Stimulated activated CD4-positive, alpha-beta T cell treated with anti-CD3 and anti-CD28 coated beads, Interleukin-15, amount 100 ng/mL, for 48 hours (primary cell): ENCODE measurements around the gene RRAS2.
"Not testable (repeated sequence)": the region's sequence is repeated elsewhere in the genome, so short reads cannot be mapped to it uniquely, and the experiment has no call there.

ENCODE experiments used
- DNase-seq, 2 donors: peaks; one replicate each; pipeline ENCODE4 v3.0.0-alpha.2; 2020; ENCODE audit warnings: low read depth in 2 of 2

RRAS2 gene

GRCh38 chr11:14371249-14371648 lies 12.3 kb upstream of the RRAS2 start:
- no peak for DNase-seq

DNA sequence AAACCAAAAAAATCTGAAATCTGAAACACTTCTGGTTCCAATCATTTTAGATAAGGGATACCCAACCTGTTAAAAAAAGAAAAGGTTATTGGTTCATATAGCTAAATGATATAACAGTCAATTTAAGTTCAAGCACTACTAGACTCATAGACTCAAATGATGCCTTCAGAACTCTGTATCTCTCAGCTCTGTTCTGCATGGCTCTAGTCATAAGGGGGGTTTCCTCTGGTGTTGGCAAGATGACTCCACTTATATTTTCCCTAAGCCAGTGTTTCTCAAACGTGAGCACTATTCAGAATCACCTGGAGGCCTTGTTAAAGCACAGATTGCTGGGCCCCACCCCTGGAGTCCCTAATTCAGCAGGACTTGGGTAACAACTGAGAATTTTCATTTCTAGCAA lies 11.5 kb upstream of the RRAS2 start:
- no peak for DNase-seq

DNA sequence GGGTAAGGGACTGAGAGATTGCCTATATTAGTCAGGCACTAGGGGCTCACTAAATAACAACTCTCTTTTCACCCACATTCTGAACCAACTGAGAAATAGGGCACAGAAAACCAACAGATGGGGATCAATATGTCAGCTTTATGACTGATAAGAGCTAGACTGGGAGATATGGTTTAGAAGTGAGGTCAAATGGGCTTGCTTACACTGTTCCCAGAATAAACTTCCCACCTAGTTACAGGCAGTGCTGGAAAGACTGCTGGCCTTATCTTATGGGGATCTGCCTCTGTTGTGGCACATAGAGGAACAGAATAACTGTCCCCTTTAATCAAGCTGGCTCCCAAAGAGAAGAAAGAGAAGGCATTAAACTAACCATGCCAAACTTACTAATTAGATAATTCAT lies 10.6 kb upstream of the RRAS2 start:
- DNase-seq = no peak

DNA sequence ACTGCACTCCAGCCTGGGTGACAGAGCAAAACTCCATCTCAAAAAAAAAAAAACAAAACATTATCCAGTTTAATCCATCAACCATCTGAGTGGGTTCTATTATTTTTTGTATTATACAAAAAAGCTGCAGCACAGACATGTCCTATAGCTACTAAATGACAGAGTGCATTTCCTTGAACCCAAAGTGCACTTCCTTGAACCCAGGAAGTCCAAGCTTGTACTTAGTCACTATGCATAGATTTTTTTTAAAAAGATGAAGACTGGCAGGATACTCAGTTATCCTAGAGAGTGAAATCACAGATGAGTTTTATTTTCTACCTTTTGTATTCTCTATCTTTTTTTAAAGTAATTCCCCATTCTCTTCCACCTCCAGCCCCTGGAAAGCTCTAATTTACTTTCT lies 8.0 kb upstream of the RRAS2 start:
- DNase-seq = no peak

GRCh38 chr11:14364322-14364721 lies 5.3 kb upstream of the RRAS2 start:
- DNase-seq = no peak

GRCh38 chr11:14362611-14363010 lies 3.6 kb upstream of the RRAS2 start:
- DNase-seq = no peak

DNA sequence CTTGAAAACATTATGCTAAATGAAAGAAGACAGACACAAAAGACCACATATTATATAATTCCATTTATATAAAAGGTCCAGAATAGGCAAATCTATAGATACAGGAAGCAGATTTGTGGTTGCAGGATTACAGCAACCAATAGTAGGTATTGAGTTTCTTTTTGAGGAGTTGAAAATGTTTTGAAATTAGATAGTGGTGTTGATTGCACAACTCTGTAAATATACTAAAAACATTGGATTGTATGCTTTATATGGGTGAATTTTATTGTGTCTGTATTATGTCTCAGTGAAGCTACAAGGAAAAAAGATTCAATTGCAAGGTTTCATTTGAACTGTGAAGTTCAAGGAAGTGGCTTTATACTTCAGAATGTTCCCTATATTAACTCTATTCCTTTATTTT lies 3.0 kb upstream of the RRAS2 start:
- DNase-seq = no peak

GRCh38 chr11:14360976-14361375 lies 2.0 kb upstream of the RRAS2 start:
- DNase-seq = no peak

DNA sequence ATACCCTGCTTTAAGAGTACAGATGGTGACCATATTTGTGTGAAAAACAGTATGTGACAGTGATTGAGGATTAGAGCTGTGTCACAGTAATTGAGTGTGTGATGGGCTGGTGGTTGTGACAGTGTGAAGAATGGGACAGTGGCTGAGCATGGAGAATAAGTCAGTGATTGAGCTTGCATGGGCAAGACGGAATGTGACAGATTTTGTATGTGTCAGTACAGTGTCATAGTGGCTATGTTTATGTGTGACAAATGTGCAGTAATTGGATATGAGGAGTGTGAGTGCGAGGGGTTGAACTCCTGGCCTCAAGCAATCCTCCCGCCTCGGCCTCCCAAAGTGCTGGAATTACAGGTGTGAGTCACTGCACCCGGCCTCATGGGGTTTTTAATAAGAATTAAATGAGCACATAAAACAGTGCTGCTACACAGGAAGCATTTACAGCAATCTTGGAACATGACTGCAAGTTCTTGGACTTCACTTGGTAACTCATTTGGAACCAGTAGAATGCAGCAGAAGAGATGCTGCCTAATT lies 583 bp upstream of the RRAS2 start:
- DNase-seq = no peak

GRCh38 chr11:14357881-14358728 lies 878 bp downstream of the RRAS2 start:
- no peak for DNase-seq

- DNase-seq = no peak
Measured at GRCh38 chr11:14356342-14356741, 2.6 kb downstream of the RRAS2 start.

- not testable (repeated sequence) for DNase-seq
Measured at GRCh38 chr11:14354604-14355003, 4.4 kb downstream of the RRAS2 start.

- no peak for DNase-seq
Measured at GRCh38 chr11:14350716-14351238, 8.2 kb downstream of the RRAS2 start.

DNA sequence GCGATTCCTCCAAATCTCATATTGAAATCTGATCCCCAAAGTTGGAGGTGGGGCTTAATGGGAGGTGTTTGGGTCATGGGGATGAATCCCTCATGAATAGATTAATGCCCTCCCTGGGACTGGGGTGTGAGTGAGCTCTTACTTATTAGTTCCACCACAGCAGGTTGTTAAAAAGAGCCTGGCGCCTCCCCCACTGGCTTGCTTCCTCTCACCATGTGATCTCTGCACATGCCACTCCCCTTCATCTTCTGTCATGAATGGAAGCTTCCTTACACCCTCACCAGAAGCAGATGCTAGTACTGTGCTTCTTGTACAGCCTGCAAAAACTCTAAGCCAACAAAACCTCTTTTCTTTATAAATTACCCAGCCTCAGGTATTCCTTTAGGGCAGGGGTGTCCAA lies 8.8 kb downstream of the RRAS2 start:
- DNase-seq = no peak

DNA sequence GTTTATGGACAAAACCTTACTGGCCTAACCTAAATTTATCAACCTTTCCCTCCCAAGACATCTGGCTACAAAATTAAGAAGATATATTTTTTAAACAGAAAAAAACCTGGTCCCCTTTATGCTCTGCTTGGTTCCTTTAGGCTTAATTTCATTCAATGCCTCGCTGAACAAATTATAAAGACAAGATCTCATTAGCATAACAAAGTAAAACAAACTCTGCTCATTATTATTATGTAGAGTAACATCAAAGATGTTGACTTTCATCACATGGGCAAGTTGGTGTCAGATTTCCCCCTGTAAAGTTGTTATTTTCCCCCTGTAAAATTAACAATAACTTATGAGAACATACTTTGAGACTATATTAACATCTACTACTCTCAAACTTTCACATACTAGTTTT lies 11.0 kb downstream of the RRAS2 start:
- DNase-seq = no peak

DNA sequence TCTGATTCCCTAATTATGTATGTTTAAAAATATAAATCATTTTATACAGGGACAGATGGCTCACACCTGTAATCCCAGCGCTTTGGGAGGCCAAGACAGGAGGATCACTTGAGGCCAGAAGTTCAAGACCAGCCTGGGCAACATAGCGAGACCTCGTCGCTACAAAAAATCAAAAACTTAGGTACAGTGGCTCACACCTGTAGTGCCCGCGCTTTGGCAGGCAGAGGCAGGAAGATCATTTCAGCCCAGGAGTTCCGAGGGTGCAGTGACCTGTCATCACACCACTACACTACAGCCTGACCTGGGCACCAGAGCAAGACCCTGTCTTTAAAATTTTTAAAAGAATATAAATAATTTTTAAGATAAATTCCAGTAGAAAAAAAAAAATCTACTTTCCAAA lies 11.5 kb downstream of the RRAS2 start:
- no peak for DNase-seq

DNA sequence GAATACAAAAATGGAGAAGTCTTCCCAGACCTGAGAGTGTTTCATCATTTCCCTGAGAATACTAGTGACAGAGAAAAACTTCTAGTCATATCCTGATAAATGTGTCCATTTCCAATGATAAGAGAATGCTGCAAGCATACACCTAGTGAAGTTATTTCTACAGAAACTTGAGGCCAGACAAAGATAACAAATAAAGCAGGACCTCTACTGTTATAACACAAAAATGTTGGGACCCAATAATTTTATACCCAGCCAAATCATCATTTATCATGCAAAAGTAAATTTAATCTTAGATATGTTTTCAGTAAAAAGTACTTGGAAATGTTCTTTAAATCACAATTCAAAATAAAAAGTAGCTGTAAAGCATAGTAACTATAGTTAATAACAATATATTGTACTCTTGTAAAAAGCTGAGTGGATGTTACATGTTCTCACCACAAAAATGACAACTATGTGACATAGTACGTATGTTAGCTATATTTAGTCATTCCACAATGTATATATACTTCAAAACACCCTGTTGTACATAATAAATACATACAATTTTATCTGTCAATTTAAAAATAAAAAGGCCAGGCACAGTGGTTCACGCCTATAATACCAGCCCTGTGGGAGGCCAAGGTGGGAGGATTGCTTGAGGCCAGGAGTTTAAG lies 12.6 kb downstream of the RRAS2 start:
- DNase-seq = no peak

DNA sequence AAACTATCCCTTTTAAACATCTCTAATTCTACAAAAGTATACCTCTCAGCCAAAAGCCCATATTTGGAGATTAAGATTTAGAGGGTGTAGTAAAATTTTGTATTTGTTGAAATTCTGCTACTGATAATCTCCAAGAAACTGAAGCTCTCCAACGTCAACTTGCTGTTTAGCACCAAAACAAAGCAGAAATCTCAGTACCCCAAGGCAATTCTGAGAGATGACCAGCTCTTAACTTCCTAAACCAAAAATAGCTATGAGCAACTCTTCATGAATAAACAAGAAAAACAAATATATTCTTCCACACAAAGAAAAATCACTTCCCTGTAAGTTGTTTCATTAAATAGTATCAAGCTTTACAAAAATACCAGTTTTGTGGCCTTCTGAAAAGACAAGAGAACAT lies 13.3 kb downstream of the RRAS2 start:
- DNase-seq = no peak

GRCh38 chr11:14345016-14345415 lies 14.0 kb downstream of the RRAS2 start:
- DNase-seq = not testable (repeated sequence)

- DNase-seq = no peak
Measured at GRCh38 chr11:14342906-14343305, 16.1 kb downstream of the RRAS2 start.

GRCh38 chr11:14341968-14342367 lies 17.0 kb downstream of the RRAS2 start:
- DNase-seq = no peak

DNA sequence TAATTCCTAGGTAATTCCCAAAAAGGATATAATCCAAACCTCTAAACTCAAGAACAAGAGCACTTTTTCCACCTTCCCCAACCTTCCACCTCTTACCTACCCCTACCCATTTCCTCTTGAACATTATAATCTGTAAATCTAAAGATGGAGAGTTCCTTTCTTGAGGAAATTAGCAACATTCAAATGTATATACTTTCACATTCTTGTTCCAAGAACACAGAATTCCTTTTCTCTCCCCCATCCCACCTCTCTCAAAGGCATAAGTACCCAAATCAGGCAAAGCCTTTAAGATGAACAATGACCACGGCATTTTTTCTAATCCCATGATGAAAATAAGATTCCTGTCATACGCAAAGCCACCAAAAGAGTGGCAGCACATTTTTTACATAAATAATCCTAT lies 18.3 kb downstream of the RRAS2 start:
- DNase-seq = no peak

- no peak for DNase-seq
Measured at GRCh38 chr11:14339356-14339755, 19.6 kb downstream of the RRAS2 start.
